Epithelial cell of proximal tubule (primary cell): ENCODE measurements around the gene COL16A1. TPM values are rescaled to one million over a fixed set of nuclear protein-coding genes. Genes with fewer than 3 reads are reported as not detected.

Experiments used
- DNase-seq: peaks from one replicate; pipeline ENCODE4 v3.0.0-alpha.2; 2011; ENCODE audit warnings: low read depth
- H3K4me3 ChIP-seq: 2 replicates; pipeline ENCODE4 v1.5.1; 2011; ENCODE audit warnings: low read depth, mild to moderate bottlenecking, low read length
- total RNA-seq: library from RNA; depleted of rRNA; stranded (reverse); fragments of >200 nt; gene quantifications from 2 replicates; pipeline ENCODE4 v1.2.3, GENCODE V29; 2015
- TF ChIP-seq, protein P1 (sequence below): conservative IDR thresholded peaks from 2 replicates; pipeline ENCODE4 v1.5.1; 2012; ENCODE audit warnings: low read depth, mild to moderate bottlenecking, low read length

The COL16A1 gene
- total RNA-seq, 1 donor from 2014 or later = 5.3 TPM

- TF ChIP-seq, protein P1, sequence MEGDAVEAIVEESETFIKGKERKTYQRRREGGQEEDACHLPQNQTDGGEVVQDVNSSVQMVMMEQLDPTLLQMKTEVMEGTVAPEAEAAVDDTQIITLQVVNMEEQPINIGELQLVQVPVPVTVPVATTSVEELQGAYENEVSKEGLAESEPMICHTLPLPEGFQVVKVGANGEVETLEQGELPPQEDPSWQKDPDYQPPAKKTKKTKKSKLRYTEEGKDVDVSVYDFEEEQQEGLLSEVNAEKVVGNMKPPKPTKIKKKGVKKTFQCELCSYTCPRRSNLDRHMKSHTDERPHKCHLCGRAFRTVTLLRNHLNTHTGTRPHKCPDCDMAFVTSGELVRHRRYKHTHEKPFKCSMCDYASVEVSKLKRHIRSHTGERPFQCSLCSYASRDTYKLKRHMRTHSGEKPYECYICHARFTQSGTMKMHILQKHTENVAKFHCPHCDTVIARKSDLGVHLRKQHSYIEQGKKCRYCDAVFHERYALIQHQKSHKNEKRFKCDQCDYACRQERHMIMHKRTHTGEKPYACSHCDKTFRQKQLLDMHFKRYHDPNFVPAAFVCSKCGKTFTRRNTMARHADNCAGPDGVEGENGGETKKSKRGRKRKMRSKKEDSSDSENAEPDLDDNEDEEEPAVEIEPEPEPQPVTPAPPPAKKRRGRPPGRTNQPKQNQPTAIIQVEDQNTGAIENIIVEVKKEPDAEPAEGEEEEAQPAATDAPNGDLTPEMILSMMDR = no peak
- no peak for DNase-seq
- no peak overlapping the region for H3K4me3 ChIP-seq
These were observed 2.7 kb upstream of the COL16A1 start for GRCh38 chr1:31706384-31707058.

- no peak for DNase-seq
- TF ChIP-seq, protein P1 = peak; percentile 30
These were observed 1.5 kb upstream of the COL16A1 start for GRCh38 chr1:31705080-31705866.

DNA sequence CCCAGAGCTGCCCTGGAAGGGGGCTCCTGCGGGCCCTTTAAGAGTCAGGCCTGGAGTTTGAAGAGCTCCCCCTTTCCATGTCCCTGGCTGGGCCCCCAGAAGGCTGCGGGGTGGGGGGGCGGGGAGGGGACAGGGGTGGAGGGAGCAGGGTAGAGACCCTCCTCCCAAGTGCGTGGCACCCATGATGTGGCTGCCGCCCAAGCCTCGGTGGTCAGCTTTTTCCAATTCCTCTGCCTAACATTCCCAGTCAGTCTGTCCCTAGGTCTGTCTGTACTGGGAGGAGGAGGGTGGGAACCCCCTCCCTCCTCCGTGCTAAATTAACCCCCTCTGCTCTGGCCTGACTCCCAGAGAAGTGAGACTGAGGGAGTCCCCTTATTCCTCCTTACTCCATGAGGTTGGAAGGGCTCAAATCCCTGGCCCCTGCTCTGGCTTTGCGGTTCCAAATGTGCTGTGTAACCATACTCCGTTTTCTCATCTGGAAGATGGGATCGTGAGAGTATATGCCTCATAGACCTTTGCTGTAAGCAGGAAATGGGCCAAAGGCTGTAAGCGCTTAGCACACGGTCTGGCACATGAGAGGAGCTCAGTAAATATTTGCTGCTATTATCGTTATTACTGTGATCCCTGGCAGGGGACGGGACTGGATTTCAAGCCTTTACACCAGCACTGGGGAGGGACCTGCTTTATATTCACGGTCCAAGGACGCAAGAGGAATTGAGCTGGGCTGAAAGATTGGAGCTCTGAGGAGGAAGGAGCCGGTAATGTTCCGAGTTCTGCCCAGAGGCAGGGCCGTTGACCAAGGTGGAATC, 658 bp upstream of the COL16A1 start:
- peak overlapping the region; percentile 26 for H3K4me3 ChIP-seq
- no peak for DNase-seq
- TF ChIP-seq, protein P1 = no peak

More at GRCh38 chr1:31705080-31705866, 1.5 kb upstream of the COL16A1 start:
- H3K4me3 ChIP-seq = no peak overlapping the region

DNA sequence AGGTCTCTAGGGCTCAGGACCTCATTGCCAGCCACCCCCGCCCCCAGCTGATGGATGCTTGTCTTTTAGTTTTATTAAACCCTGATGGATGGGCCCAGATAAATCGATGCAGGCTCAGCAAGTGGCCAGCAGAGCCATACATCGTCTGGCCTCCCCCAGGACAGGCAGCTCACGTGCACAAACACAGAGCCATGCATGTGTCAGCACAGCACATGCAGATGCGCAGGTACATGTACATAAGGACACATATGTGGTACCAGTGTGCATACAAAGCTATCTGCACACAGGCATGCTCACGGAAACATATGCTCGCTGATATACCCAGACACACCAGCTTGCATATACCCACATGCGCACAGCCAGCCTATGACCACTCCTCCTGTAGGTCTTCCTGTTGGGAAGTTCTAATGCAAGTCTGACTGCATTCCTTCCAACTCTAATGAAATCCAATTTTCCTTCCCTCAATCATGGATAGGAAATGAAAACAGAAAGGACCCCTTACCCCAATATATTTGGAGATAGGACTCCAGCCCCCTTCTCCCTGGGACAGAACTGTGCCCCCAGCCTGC, 897 bp downstream of the COL16A1 start:
- H3K4me3 ChIP-seq = no peak overlapping the region
- DNase-seq = no peak
- TF ChIP-seq, protein P1 = no peak

- TF ChIP-seq, protein P1 = no peak
- no peak overlapping the region for H3K4me3 ChIP-seq
- peak; percentile 72 for DNase-seq
These were observed 2.6 kb downstream of the COL16A1 start for GRCh38 chr1:31701091-31701736.

DNA sequence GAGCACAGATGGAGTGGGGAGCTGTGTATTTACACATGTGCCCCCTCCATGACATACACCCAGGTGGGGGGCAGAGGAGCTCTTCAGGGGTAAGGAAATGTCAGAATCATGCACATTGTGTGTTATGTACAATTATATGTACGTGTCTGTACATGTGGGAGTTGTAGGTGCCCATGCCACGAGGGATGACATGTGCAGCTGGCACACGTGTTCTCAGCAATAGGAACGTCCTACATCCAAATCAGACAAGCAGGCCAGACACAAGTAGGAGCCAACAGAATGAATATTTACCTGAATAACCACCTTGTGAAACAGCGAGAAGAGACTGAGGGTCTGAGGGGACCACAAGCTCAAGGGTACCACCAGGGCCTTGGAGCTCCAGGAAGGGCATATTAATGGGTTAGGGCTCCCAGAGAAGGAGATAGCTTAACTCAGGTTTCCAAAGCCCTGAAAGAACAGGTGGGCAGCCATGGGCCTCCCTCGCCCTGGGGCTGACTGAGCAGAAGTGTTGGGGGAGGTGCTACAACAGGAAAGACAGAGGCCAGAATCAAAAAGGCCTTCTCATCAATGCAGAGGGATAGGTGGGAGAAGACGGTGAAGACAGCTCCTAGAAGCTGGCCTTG, 3.2 kb downstream of the COL16A1 start:
- no peak for DNase-seq
- TF ChIP-seq, protein P1 = no peak

More for the DNA sequence above, 3.2 kb downstream of the COL16A1 start:
- H3K4me3 ChIP-seq = no peak overlapping the region
